H9 (cell line): ENCODE measurements around the gene ASGR1. TPM values are rescaled to one million over a fixed set of nuclear protein-coding genes. Genes with fewer than 3 reads are reported as not detected.

Experiments used
- DNase-seq: peaks from one replicate; pipeline ENCODE4 v3.0.0-alpha.2; 2017
- H2AFZ ChIP-seq: one replicate; pipeline ENCODE4 v1.6.1; 2013; ENCODE audit warnings: mild to moderate bottlenecking, low read length, control low read depth, moderate library complexity
- H2AK5ac ChIP-seq: 2 replicates; pipeline ENCODE4 v1.6.1; 2013; ENCODE audit warnings: low read length, control low read depth, mixed read lengths; ENCODE audit not compliant: insufficient read length
- H2BK120ac ChIP-seq: one replicate; pipeline ENCODE4 v1.6.1; 2013; ENCODE audit warnings: low read depth, mild to moderate bottlenecking, low read length, control low read depth, inconsistent platforms; ENCODE audit not compliant: poor library complexity, severe bottlenecking
- H2BK12ac ChIP-seq: 2 replicates; pipeline ENCODE4 v1.6.1; 2013; ENCODE audit warnings: low read length, control low read depth, mixed read lengths, low read depth; ENCODE audit not compliant: insufficient read length
- H2BK15ac ChIP-seq: 2 replicates; pipeline ENCODE4 v1.6.1; 2013; ENCODE audit warnings: low read depth, low read length, control low read depth
- H2BK20ac ChIP-seq: one replicate; pipeline ENCODE4 v1.6.1; 2013; ENCODE audit warnings: low read depth, mild to moderate bottlenecking, low read length, control low read depth, inconsistent platforms; ENCODE audit not compliant: poor library complexity, severe bottlenecking
- H2BK5ac ChIP-seq: 2 replicates; pipeline ENCODE4 v1.6.1; 2013; ENCODE audit warnings: low read length, control low read depth, mixed read lengths; ENCODE audit not compliant: insufficient read length
- H3K14ac ChIP-seq: 2 replicates; pipeline ENCODE4 v1.6.1; 2013; ENCODE audit warnings: low read length, control low read depth; ENCODE audit not compliant: insufficient read depth
- H3K18ac ChIP-seq: 2 replicates; pipeline ENCODE4 v1.6.1; 2013; ENCODE audit warnings: low read depth, mild to moderate bottlenecking, mixed read lengths, low read length, control low read depth; ENCODE audit not compliant: insufficient read length
- H3K23ac ChIP-seq: 2 replicates; pipeline ENCODE4 v1.6.1; 2013; ENCODE audit warnings: low read length, control low read depth, mixed read lengths, low read depth; ENCODE audit not compliant: insufficient read length
- H3K23me2 ChIP-seq: 2 replicates; pipeline ENCODE4 v1.6.1; 2013; ENCODE audit warnings: low read depth, mild to moderate bottlenecking, mixed read lengths, low read length, control low read depth; ENCODE audit not compliant: insufficient read length, poor library complexity, severe bottlenecking
- H3K27ac ChIP-seq: 2 replicates; pipeline ENCODE4 v1.5.1; 2013; ENCODE audit warnings: low read length, control low read depth, mixed read lengths, low read depth; ENCODE audit not compliant: insufficient read length
- H3K27me3 ChIP-seq: 2 replicates; pipeline ENCODE4 v1.6.1; 2013; ENCODE audit warnings: low read length, control low read depth, inconsistent platforms; ENCODE audit not compliant: insufficient read depth
- H3K4ac ChIP-seq: 2 replicates; pipeline ENCODE4 v1.6.1; 2013; ENCODE audit warnings: low read depth, mild to moderate bottlenecking, control low read depth, inconsistent platforms, low read length, moderate library complexity
- H3K4me1 ChIP-seq: 2 replicates; pipeline ENCODE4 v1.6.1; 2013; ENCODE audit warnings: low read length, control low read depth, inconsistent platforms; ENCODE audit not compliant: insufficient read depth
- H3K4me2 ChIP-seq: 2 replicates; pipeline ENCODE4 v1.6.1; 2013; ENCODE audit warnings: low read length, control low read depth, mixed read lengths; ENCODE audit not compliant: insufficient read length, insufficient read depth
- H3K56ac ChIP-seq: 2 replicates; pipeline ENCODE4 v1.6.1; 2013; ENCODE audit warnings: low read depth, mild to moderate bottlenecking, mixed read lengths, low read length, control low read depth; ENCODE audit not compliant: insufficient read length
- H3K79me1 ChIP-seq: 2 replicates; pipeline ENCODE4 v1.6.1; 2013; ENCODE audit warnings: low read depth, mild to moderate bottlenecking, moderate library complexity, low read length, control low read depth, inconsistent platforms; ENCODE audit not compliant: insufficient read depth, poor library complexity, severe bottlenecking
- H3K79me2 ChIP-seq: 2 replicates; pipeline ENCODE4 v1.6.1; 2013; ENCODE audit warnings: low read length, control low read depth, inconsistent platforms; ENCODE audit not compliant: insufficient read depth
- H3K9ac ChIP-seq: 2 replicates; pipeline ENCODE4 v1.6.1; 2013; ENCODE audit warnings: low read length, control low read depth, mixed read lengths; ENCODE audit not compliant: insufficient read length; ENCODE audit errors: extremely low read depth
- H3K9me3 ChIP-seq: one replicate; pipeline ENCODE4 v1.6.1; 2013; ENCODE audit warnings: low read depth, low read length, inconsistent platforms; ENCODE audit not compliant: control insufficient read depth
- H3T11ph ChIP-seq: one replicate; pipeline ENCODE4 v1.6.1; 2013; ENCODE audit warnings: mild to moderate bottlenecking, low read length, control low read depth, inconsistent platforms
- H4K20me1 ChIP-seq: one replicate; pipeline ENCODE4 v1.6.1; 2013; ENCODE audit not compliant: control insufficient read depth, insufficient read length, insufficient read depth
- H4K5ac ChIP-seq: 2 replicates; pipeline ENCODE4 v1.6.1; 2013; ENCODE audit warnings: low read depth, mild to moderate bottlenecking, mixed read lengths, low read length, control low read depth; ENCODE audit not compliant: insufficient read length
- H4K8ac ChIP-seq: replicated peaks from 2 replicates; pipeline ENCODE4 v1.6.1; 2013; ENCODE audit warnings: low read length, control low read depth, mixed read lengths, low read depth; ENCODE audit not compliant: insufficient read length
- H4K91ac ChIP-seq: 2 replicates; pipeline ENCODE4 v1.6.1; 2013; ENCODE audit warnings: low read depth, mild to moderate bottlenecking, moderate library complexity, mixed read lengths, low read length, control low read depth; ENCODE audit not compliant: insufficient read length
- H3K27ac Mint-ChIP-seq, 3 experiments: 2 replicates in 2 of 3; 3 replicates in 1 of 3; pipeline ENCODE4 v1.8.0; 2020 to 2021; ENCODE audit warnings: mixed read lengths in 3 of 3, mild to moderate bottlenecking in 1 of 3, moderate library complexity in 1 of 3
- H3K27me3 Mint-ChIP-seq: 2 replicates; pipeline ENCODE4 v1.8.0; 2021; ENCODE audit warnings: low read depth, mild to moderate bottlenecking, moderate library complexity, mixed read lengths
- H3K36me3 Mint-ChIP-seq, 3 experiments: 2 replicates in 2 of 3; 3 replicates in 1 of 3; pipeline ENCODE4 v1.8.0; 2020 to 2021; ENCODE audit warnings: low read depth in 3 of 3, mixed read lengths in 3 of 3; ENCODE audit not compliant: insufficient read depth in 1 of 3
- H3K4me1 Mint-ChIP-seq, 2 experiments: 2 replicates each; pipeline ENCODE4 v1.8.0; 2020; ENCODE audit warnings: mixed read lengths in 2 of 2
- H3K4me3 Mint-ChIP-seq, 2 experiments: 2 replicates in 1 of 2; 3 replicates in 1 of 2; pipeline ENCODE4 v1.8.0; 2020 to 2021; ENCODE audit warnings: mild to moderate bottlenecking in 2 of 2, mixed read lengths in 2 of 2, moderate library complexity in 1 of 2
- H3K9me3 Mint-ChIP-seq, 2 experiments: 2 replicates in 1 of 2; 3 replicates in 1 of 2; pipeline ENCODE4 v1.8.0; 2020; ENCODE audit warnings: mild to moderate bottlenecking in 2 of 2, mixed read lengths in 2 of 2, moderate library complexity in 1 of 2
- WGBS: extraction: QIAGEN DNeasy Blood & Tissue Kit; methylation state at CpG from one replicate; pipeline ENCODE4 v1.1.7; 2013; ENCODE audit warnings: missing lambda C conversion rate, low lambda C conversion rate, mixed read lengths; ENCODE audit not compliant: insufficient read length; ENCODE audit errors: extremely low coverage; 5-methylcytosine and 5-hydroxymethylcytosine counted together
- total RNA-seq: library from RNA; stranded (reverse); gene quantifications from 2 replicates; pipeline ENCODE4 v1.2.1, GENCODE V29; 2021
- TF ChIP-seq, protein P1 (sequence below): fragments of 200-600 bp; sonication (generic); conservative IDR thresholded peaks from 3 replicates; pipeline ENCODE4 v1.8.0; 2021; ENCODE audit warnings: antibody characterized with exemption, mild to moderate bottlenecking

The ASGR1 gene
- total RNA-seq, 1 experiment from 2014 or later, result 5.9 TPM

DNA sequence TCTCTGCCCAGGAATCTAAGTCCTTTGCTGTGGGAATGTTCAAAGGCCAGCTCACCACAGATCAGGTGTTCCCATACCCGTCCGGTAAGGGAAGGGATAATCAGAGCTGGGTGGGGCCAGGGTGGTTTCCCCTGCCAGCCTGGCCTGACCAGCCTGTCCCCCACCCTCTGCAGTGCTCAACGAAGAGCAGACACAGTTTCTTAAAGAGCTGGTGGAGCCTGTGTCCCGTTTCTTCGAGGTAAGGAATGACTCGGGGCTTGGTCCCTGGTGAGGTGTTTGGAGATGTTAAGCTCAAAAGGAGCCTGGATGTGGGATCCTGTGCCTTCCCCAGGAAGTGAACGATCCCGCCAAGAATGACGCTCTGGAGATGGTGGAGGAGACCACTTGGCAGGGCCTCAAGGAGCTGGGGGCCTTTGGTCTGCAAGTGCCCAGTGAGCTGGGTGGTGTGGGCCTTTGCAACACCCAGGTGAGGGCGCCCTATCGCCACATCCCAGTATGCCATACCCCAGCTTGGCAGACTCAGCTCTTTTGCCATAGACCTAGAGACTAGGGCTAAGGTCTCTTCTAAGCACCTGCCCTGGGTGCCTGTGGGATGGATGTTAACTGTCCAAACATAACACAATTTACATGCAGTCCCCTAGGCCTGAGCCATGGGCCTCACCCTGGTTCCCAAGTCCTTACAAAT lies 41.6 kb upstream of the ASGR1 start:
- Histone ChIP-seq H3K9ac (no peak overlapping the region), H3K14ac (no peak overlapping the region), H4K5ac (no peak overlapping the region), H3K4ac (no peak overlapping the region), H3K79me1 (no peaks in the 10 kb centered on the region), H2BK20ac (no peak overlapping the region), H3K27ac (no peak overlapping the region), H3K4me2 (peak overlapping the region; percentile 84), H2AFZ (no peak overlapping the region), H4K91ac (no peak overlapping the region), H2BK5ac (no peak overlapping the region), H4K8ac (no peak overlapping the region), H3K56ac (no peak overlapping the region), H3T11ph (no peak overlapping the region), H2AK5ac (no peak overlapping the region), H2BK12ac (no peak overlapping the region), H3K9me3 (no peaks in the 10 kb centered on the region), H2BK120ac (no peak overlapping the region), H3K4me1 (no peaks in the 10 kb centered on the region; the same call in 1 of the 2 replicates), H4K20me1 (no peaks in the 10 kb centered on the region), H3K23me2 (peaks cover 15% of the 10 kb centered on the region), H3K23ac (no peak overlapping the region), H3K27me3 (no peaks in the 10 kb centered on the region), H2BK15ac (no peak overlapping the region), H3K18ac (no peak overlapping the region), H3K79me2 (no peaks in the 10 kb centered on the region)
- TF ChIP-seq, protein P1, sequence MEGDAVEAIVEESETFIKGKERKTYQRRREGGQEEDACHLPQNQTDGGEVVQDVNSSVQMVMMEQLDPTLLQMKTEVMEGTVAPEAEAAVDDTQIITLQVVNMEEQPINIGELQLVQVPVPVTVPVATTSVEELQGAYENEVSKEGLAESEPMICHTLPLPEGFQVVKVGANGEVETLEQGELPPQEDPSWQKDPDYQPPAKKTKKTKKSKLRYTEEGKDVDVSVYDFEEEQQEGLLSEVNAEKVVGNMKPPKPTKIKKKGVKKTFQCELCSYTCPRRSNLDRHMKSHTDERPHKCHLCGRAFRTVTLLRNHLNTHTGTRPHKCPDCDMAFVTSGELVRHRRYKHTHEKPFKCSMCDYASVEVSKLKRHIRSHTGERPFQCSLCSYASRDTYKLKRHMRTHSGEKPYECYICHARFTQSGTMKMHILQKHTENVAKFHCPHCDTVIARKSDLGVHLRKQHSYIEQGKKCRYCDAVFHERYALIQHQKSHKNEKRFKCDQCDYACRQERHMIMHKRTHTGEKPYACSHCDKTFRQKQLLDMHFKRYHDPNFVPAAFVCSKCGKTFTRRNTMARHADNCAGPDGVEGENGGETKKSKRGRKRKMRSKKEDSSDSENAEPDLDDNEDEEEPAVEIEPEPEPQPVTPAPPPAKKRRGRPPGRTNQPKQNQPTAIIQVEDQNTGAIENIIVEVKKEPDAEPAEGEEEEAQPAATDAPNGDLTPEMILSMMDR, result peak; percentile 67
- WGBS, result no CpG with 5 or more reads among the region's 11 CpGs
- Mint-ChIP-seq H3K4me1 (peaks cover 45 to 46% of the 10 kb centered on the region in 2 experiments), H3K27me3 (peaks cover 1% of the 10 kb centered on the region; the same call in 1 of the 2 replicates), H3K27ac (peak overlapping the region; percentile 57 to 96 (median 60); a peak in 5 of 7 replicates), H3K36me3 (peaks cover 15 to 52% (median 40%) of the 10 kb centered on the region in 3 experiments; a peak in 6 of 7 replicates), H3K9me3 (no peaks in the 10 kb centered on the region; a peak in 1 of 5 replicates), H3K4me3 (peak overlapping the region; percentile 95 to 97)
- peak; percentile 85 for DNase-seq
